ENCODE data around the gene PTPRD.

DNA sequence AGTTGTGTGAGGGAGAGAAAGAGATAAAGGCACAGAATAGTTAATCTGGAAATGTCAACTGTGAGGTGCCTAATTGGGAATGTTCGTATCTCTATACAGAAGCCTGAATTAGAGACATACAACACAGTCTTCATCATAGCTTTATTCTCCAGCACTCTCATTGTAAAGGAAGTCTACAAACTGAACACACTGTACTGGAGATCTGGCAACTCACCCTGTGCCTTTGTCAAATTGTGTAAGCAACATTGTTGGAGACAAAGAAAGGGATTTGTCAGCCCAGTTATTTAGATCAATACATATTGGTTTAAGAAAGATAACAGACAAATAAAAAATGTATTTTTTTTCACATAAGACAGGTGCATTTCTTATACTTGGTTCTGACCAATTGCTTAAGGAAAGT is 1980.3 kb downstream of the PTPRD start:
- TF ChIP-seq EZH2phosphoT487 (IDR thresholded peaks at IDR 0.05; ENCODE audit: unreplicated experiment) (no peak), EZH2 (IDR thresholded peaks at IDR 0.05; ENCODE audit: low read depth, unreplicated experiment) (no peak), JUNB (IDR thresholded peaks at IDR 0.05; ENCODE audit: unreplicated experiment) (no peak), POLR2AphosphoS5 (IDR thresholded peaks at IDR 0.05; ENCODE audit: low read depth) (no peak), STAT1 (IDR thresholded peaks at IDR 0.05; ENCODE audit: unreplicated experiment) (no peak), CREB1 (CRISPR knock-in tag; IDR thresholded peaks at IDR 0.05; ENCODE audit: low read depth) (no peak), NANOG (IDR thresholded peaks at IDR 0.05; ENCODE audit: borderline replicate concordance) (no peak), ZNF114 (CRISPR knock-in tag; IDR thresholded peaks at IDR 0.05) (no peak), ZNF331 (CRISPR knock-in tag; IDR thresholded peaks at IDR 0.05; ENCODE audit: low read depth) (no peak)
- TF ChIP-seq, protein P1, sequence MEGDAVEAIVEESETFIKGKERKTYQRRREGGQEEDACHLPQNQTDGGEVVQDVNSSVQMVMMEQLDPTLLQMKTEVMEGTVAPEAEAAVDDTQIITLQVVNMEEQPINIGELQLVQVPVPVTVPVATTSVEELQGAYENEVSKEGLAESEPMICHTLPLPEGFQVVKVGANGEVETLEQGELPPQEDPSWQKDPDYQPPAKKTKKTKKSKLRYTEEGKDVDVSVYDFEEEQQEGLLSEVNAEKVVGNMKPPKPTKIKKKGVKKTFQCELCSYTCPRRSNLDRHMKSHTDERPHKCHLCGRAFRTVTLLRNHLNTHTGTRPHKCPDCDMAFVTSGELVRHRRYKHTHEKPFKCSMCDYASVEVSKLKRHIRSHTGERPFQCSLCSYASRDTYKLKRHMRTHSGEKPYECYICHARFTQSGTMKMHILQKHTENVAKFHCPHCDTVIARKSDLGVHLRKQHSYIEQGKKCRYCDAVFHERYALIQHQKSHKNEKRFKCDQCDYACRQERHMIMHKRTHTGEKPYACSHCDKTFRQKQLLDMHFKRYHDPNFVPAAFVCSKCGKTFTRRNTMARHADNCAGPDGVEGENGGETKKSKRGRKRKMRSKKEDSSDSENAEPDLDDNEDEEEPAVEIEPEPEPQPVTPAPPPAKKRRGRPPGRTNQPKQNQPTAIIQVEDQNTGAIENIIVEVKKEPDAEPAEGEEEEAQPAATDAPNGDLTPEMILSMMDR (conservative IDR thresholded peaks at IDR 0.05; ENCODE audit: low read depth in 2 of 2), result no peak
- TF ChIP-seq, protein P2, sequence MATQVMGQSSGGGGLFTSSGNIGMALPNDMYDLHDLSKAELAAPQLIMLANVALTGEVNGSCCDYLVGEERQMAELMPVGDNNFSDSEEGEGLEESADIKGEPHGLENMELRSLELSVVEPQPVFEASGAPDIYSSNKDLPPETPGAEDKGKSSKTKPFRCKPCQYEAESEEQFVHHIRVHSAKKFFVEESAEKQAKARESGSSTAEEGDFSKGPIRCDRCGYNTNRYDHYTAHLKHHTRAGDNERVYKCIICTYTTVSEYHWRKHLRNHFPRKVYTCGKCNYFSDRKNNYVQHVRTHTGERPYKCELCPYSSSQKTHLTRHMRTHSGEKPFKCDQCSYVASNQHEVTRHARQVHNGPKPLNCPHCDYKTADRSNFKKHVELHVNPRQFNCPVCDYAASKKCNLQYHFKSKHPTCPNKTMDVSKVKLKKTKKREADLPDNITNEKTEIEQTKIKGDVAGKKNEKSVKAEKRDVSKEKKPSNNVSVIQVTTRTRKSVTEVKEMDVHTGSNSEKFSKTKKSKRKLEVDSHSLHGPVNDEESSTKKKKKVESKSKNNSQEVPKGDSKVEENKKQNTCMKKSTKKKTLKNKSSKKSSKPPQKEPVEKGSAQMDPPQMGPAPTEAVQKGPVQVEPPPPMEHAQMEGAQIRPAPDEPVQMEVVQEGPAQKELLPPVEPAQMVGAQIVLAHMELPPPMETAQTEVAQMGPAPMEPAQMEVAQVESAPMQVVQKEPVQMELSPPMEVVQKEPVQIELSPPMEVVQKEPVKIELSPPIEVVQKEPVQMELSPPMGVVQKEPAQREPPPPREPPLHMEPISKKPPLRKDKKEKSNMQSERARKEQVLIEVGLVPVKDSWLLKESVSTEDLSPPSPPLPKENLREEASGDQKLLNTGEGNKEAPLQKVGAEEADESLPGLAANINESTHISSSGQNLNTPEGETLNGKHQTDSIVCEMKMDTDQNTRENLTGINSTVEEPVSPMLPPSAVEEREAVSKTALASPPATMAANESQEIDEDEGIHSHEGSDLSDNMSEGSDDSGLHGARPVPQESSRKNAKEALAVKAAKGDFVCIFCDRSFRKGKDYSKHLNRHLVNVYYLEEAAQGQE (IDR thresholded peaks at IDR 0.05; ENCODE audit: unreplicated experiment), result no peak
- TF ChIP-seq, protein P3, sequence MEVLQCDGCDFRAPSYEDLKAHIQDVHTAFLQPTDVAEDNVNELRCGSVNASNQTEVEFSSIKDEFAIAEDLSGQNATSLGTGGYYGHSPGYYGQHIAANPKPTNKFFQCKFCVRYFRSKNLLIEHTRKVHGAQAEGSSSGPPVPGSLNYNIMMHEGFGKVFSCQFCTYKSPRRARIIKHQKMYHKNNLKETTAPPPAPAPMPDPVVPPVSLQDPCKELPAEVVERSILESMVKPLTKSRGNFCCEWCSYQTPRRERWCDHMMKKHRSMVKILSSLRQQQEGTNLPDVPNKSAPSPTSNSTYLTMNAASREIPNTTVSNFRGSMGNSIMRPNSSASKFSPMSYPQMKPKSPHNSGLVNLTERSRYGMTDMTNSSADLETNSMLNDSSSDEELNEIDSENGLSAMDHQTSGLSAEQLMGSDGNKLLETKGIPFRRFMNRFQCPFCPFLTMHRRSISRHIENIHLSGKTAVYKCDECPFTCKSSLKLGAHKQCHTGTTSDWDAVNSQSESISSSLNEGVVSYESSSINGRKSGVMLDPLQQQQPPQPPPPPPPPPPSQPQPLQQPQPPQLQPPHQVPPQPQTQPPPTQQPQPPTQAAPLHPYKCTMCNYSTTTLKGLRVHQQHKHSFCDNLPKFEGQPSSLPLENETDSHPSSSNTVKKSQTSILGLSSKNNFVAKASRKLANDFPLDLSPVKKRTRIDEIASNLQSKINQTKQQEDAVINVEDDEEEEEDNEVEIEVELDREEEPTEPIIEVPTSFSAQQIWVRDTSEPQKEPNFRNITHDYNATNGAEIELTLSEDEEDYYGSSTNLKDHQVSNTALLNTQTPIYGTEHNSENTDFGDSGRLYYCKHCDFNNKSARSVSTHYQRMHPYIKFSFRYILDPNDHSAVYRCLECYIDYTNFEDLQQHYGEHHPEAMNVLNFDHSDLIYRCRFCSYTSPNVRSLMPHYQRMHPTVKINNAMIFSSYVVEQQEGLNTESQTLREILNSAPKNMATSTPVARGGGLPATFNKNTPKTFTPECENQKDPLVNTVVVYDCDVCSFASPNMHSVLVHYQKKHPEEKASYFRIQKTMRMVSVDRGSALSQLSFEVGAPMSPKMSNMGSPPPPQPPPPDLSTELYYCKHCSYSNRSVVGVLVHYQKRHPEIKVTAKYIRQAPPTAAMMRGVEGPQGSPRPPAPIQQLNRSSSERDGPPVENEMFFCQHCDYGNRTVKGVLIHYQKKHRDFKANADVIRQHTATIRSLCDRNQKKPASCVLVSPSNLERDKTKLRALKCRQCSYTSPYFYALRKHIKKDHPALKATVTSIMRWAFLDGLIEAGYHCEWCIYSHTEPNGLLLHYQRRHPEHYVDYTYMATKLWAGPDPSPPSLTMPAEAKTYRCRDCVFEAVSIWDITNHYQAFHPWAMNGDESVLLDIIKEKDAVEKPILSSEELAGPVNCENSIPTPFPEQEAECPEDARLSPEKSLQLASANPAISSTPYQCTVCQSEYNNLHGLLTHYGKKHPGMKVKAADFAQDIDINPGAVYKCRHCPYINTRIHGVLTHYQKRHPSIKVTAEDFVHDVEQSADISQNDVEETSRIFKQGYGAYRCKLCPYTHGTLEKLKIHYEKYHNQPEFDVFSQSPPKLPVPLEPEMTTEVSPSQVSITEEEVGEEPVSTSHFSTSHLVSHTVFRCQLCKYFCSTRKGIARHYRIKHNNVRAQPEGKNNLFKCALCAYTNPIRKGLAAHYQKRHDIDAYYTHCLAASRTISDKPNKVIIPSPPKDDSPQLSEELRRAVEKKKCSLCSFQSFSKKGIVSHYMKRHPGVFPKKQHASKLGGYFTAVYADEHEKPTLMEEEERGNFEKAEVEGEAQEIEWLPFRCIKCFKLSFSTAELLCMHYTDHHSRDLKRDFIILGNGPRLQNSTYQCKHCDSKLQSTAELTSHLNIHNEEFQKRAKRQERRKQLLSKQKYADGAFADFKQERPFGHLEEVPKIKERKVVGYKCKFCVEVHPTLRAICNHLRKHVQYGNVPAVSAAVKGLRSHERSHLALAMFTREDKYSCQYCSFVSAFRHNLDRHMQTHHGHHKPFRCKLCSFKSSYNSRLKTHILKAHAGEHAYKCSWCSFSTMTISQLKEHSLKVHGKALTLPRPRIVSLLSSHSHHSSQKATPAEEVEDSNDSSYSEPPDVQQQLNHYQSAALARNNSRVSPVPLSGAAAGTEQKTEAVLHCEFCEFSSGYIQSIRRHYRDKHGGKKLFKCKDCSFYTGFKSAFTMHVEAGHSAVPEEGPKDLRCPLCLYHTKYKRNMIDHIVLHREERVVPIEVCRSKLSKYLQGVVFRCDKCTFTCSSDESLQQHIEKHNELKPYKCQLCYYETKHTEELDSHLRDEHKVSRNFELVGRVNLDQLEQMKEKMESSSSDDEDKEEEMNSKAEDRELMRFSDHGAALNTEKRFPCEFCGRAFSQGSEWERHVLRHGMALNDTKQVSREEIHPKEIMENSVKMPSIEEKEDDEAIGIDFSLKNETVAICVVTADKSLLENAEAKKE (CRISPR knock-in tag; IDR thresholded peaks at IDR 0.05), result no peak
- TF ChIP-seq, protein P4, sequence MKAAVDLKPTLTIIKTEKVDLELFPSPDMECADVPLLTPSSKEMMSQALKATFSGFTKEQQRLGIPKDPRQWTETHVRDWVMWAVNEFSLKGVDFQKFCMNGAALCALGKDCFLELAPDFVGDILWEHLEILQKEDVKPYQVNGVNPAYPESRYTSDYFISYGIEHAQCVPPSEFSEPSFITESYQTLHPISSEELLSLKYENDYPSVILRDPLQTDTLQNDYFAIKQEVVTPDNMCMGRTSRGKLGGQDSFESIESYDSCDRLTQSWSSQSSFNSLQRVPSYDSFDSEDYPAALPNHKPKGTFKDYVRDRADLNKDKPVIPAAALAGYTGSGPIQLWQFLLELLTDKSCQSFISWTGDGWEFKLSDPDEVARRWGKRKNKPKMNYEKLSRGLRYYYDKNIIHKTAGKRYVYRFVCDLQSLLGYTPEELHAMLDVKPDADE (IDR thresholded peaks at IDR 0.05), result no peak
